Measurements from ENCODE around the gene RNF214.

GRCh38 chr11:117269856-117270255 is 37.4 kb downstream of the RNF214 start:
- TF ChIP-seq, protein P1, sequence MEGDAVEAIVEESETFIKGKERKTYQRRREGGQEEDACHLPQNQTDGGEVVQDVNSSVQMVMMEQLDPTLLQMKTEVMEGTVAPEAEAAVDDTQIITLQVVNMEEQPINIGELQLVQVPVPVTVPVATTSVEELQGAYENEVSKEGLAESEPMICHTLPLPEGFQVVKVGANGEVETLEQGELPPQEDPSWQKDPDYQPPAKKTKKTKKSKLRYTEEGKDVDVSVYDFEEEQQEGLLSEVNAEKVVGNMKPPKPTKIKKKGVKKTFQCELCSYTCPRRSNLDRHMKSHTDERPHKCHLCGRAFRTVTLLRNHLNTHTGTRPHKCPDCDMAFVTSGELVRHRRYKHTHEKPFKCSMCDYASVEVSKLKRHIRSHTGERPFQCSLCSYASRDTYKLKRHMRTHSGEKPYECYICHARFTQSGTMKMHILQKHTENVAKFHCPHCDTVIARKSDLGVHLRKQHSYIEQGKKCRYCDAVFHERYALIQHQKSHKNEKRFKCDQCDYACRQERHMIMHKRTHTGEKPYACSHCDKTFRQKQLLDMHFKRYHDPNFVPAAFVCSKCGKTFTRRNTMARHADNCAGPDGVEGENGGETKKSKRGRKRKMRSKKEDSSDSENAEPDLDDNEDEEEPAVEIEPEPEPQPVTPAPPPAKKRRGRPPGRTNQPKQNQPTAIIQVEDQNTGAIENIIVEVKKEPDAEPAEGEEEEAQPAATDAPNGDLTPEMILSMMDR (IDR thresholded peaks at IDR 0.05) = no peak
- TF ChIP-seq EZH2 (IDR thresholded peaks at IDR 0.05; ENCODE audit: borderline replicate concordance, insufficient read depth, low read depth, low read length, poor library complexity, severe bottlenecking) = no peak
